GM11168 (cell line): ENCODE data around the gene RGS12.

Source experiments
- in situ Hi-C: fragments of 300-500 bp; cut with MboI; formaldehyde crosslinking; loops from one replicate; pipeline ENCODE4 v1.12.0; 2022; ENCODE audit warnings: low sequenced_read_pairs; ENCODE audit not compliant: unreplicated experiment

Gene RGS12

GRCh38 chr4:3321295-3321889 is 28.6 kb downstream of the RGS12 start:
- in situ Hi-C loops = no loop called here

- in situ Hi-C loops = no loop called here
Measured at GRCh38 chr4:3322059-3322550, 29.3 kb downstream of the RGS12 start.

GRCh38 chr4:3323071-3323481 is 30.3 kb downstream of the RGS12 start:
- in situ Hi-C loops = no loop called here

- in situ Hi-C loops = no loop called here
Measured at GRCh38 chr4:3324093-3324815, 31.4 kb downstream of the RGS12 start.

GRCh38 chr4:3328814-3329663 is 36.2 kb downstream of the RGS12 start:
- in situ Hi-C loops = no loop called here

- in situ Hi-C loops = loop anchor here (10.0 kb wide), 1 partner anchor 125 kb away; no protein-coding TSS in a partner anchor
Measured at GRCh38 chr4:3329887-3330286, 37.1 kb downstream of the RGS12 start.

- in situ Hi-C loops = loop anchor here (10.0 kb wide), 1 partner anchor 124 kb away; no protein-coding TSS in a partner anchor
Measured at GRCh38 chr4:3330707-3331106, 37.9 kb downstream of the RGS12 start.

GRCh38 chr4:3331511-3332394 is 38.9 kb downstream of the RGS12 start:
- in situ Hi-C loops = loop anchor here (10.0 kb wide), 1 partner anchor 123 kb away; no protein-coding TSS in a partner anchor

GRCh38 chr4:3332498-3332897 is 39.7 kb downstream of the RGS12 start:
- in situ Hi-C loops = loop anchor here (10.0 kb wide), 1 partner anchor 122 kb away; no protein-coding TSS in a partner anchor

GRCh38 chr4:3334316-3334715 is 41.5 kb downstream of the RGS12 start:
- in situ Hi-C loops = loop anchor here (10.0 kb wide), 1 partner anchor 120 kb away; no protein-coding TSS in a partner anchor

GRCh38 chr4:3335385-3335784 is 42.6 kb downstream of the RGS12 start:
- in situ Hi-C loops = loop anchor here (10.0 kb wide), 1 partner anchor 119 kb away; no protein-coding TSS in a partner anchor

- in situ Hi-C loops = loop anchor here (10.0 kb wide), 1 partner anchor 119 kb away; no protein-coding TSS in a partner anchor
Measured at GRCh38 chr4:3335982-3336381, 43.2 kb downstream of the RGS12 start.

- in situ Hi-C loops = loop anchor here (10.0 kb wide), 1 partner anchor 118 kb away; no protein-coding TSS in a partner anchor
Measured at GRCh38 chr4:3336382-3337356, 43.8 kb downstream of the RGS12 start.

- in situ Hi-C loops = loop anchor here (10.0 kb wide), 1 partner anchor 117 kb away; no protein-coding TSS in a partner anchor
Measured at GRCh38 chr4:3337357-3337732, 44.5 kb downstream of the RGS12 start.

GRCh38 chr4:3337811-3338210 is 45.0 kb downstream of the RGS12 start:
- in situ Hi-C loops = loop anchor here (10.0 kb wide), 1 partner anchor 117 kb away; no protein-coding TSS in a partner anchor

GRCh38 chr4:3338321-3338838 is 45.6 kb downstream of the RGS12 start:
- in situ Hi-C loops = loop anchor here (10.0 kb wide), 1 partner anchor 116 kb away; no protein-coding TSS in a partner anchor

- in situ Hi-C loops = loop anchor here (10.0 kb wide), 1 partner anchor 116 kb away; no protein-coding TSS in a partner anchor
Measured at GRCh38 chr4:3338976-3339531, 46.2 kb downstream of the RGS12 start.
